ENCODE measurements around the gene ZNF384. TPM values are rescaled to one million over a fixed set of nuclear protein-coding genes. Genes with fewer than 3 reads are reported as not detected.

Gene ZNF384
- total RNA-seq, 4 donors from 2014 or later, result 26.2 to 52.5 (median 38.2) TPM

DNA sequence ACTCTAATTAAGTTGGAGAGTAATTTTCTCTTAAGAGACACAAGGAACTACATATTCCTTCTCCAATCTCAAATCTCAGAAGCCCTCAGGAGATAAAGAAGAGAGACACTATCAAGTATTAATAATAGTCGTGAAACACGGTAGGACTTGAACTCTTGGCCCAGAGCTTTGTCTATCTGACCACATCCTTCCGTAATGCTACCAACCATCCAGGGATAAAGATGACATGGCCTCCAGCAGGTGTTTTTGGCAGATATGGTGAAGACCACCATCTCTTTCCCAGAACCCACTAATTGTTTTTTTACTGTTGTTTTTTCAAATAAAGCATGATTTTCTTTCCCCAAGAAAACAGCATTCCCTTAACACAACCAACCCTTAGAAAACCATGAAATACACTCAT is 3.4 kb downstream of the ZNF384 start:
- TF ChIP-seq EP300 (IDR thresholded peaks at IDR 0.05) (no peak), POLR2A (IDR thresholded peaks at IDR 0.05) (no peak), CTCF (IDR thresholded peaks at IDR 0.05) (no peak)
- no peak for DNase-seq (ENCODE audit: low spot score in 2 of 2)
- H3K9me3 ChIP-seq, result no peaks in the 10 kb centered on the region
- H3K4me1 ChIP-seq, result peaks cover 3 to 55% (median 23%) of the 10 kb centered on the region in 4 donors
- 74 to 77% methylated on average over 3 of the region's 3 CpGs for WGBS, 2 donors
- H3K4me3 ChIP-seq, result no peak overlapping the region
- peaks cover 0 to 42% (median 0%) of the 10 kb centered on the region in 3 donors for H3K36me3 ChIP-seq
- no peaks in the 10 kb centered on the region for H3K27me3 ChIP-seq
- no peak overlapping the region for H3K27ac ChIP-seq

GRCh38 chr12:6684609-6685008 is 4.6 kb downstream of the ZNF384 start:
- Histone ChIP-seq H3K27me3 (no peaks in the 10 kb centered on the region), H3K36me3 (peaks cover 0 to 54% (median 0%) of the 10 kb centered on the region in 3 donors), H3K27ac (no peak overlapping the region), H3K4me3 (no peak overlapping the region), H3K4me1 (peaks cover 3 to 45% (median 16%) of the 10 kb centered on the region in 4 donors), H3K9me3 (no peaks in the 10 kb centered on the region)
- WGBS, 2 donors, result 64% methylated on average over 6 of the region's 6 CpGs
- TF ChIP-seq CTCF (IDR thresholded peaks at IDR 0.05) (peak in 4 of 5 experiments; percentile 15 to 36 (median 24)), POLR2A (IDR thresholded peaks at IDR 0.05) (no peak)
- peak in 1 of 2 donors; percentile 21 for DNase-seq (ENCODE audit: low spot score in 2 of 2)

- Histone ChIP-seq H3K36me3 (peaks cover 3 to 100% (median 37%) of the 10 kb centered on the region in 3 donors), H3K27me3 (no peaks in the 10 kb centered on the region), H3K4me3 (no peak overlapping the region), H3K9me3 (no peaks in the 10 kb centered on the region), H3K27ac (no peak overlapping the region), H3K4me1 (no peaks in the 10 kb centered on the region)
- no peak for DNase-seq (ENCODE audit: low spot score in 2 of 2)
- WGBS, 2 donors, result 93 to 94% methylated on average over 5 of the region's 5 CpGs
- TF ChIP-seq EP300 (IDR thresholded peaks at IDR 0.05) (no peak), POLR2A (IDR thresholded peaks at IDR 0.05) (no peak), CTCF (IDR thresholded peaks at IDR 0.05) (no peak)
Observed at GRCh38 chr12:6676962-6677361, 12.2 kb downstream of the ZNF384 start.

- Histone ChIP-seq H3K36me3 (peaks cover 6 to 100% (median 57%) of the 10 kb centered on the region in 3 donors), H3K27ac (no peak overlapping the region), H3K4me1 (no peaks in the 10 kb centered on the region), H3K27me3 (no peaks in the 10 kb centered on the region), H3K4me3 (no peak overlapping the region), H3K9me3 (no peaks in the 10 kb centered on the region)
- no peak for TF ChIP-seq POLR2A (IDR thresholded peaks at IDR 0.05)
- no peak for TF ChIP-seq CTCF (IDR thresholded peaks at IDR 0.05)
- no peak for TF ChIP-seq EP300 (IDR thresholded peaks at IDR 0.05)
- WGBS, 2 donors, result 91 to 95% methylated on average over 13 to 18 of the region's 18 CpGs
- DNase-seq (ENCODE audit: low spot score in 2 of 2), result no peak
Observed at GRCh38 chr12:6672143-6672542, 17.0 kb downstream of the ZNF384 start.

DNA sequence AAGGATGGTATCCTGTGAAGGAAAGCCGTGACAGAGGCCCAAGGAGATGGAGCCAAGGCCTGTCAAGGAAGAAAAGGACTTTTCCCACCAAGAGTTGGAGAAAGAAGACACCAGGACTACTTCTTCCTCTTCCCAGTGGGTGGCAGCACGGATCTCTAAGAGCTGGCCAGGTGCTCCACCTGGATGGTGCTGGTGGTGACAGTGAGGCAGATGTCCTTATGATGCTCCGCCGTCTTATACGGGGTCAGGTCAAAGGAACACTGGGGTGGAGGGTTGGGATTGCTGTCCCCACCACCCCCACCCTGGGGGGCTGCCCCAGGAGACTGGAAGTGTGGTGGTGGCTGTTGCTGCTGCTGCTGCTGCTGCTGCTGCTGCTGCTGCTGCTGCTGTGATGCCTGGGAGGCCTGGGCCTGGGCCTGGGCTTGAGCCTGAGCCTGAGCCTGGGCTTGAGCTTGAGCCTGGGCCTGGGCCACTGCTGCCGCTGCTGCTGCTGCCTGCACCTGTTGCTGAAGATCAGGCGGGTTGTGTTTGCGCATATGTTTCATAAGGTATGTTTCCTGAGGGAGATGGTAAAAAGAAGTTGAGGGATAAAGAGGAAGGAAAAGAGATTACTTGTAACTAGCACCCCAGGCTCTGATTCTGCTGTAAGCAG is 21.5 kb downstream of the ZNF384 start:
- Histone ChIP-seq H3K9me3 (no peaks in the 10 kb centered on the region), H3K27me3 (no peaks in the 10 kb centered on the region), H3K36me3 (peaks cover 6 to 71% (median 45%) of the 10 kb centered on the region in 3 donors), H3K27ac (no peak overlapping the region), H3K4me3 (no peak overlapping the region), H3K4me1 (peaks cover 0 to 4% (median 1%) of the 10 kb centered on the region in 4 donors)
- DNase-seq (ENCODE audit: low spot score in 2 of 2), result no peak
- no peak for TF ChIP-seq EP300 (IDR thresholded peaks at IDR 0.05)
- no peak for TF ChIP-seq CTCF (IDR thresholded peaks at IDR 0.05)
- no peak for TF ChIP-seq POLR2A (IDR thresholded peaks at IDR 0.05)
- 81 to 91% methylated on average over 8 of the region's 8 CpGs for WGBS, 2 donors
